Measurements from ENCODE around the gene SEMA3F. TPM values are rescaled to one million over a fixed set of nuclear protein-coding genes. Genes with fewer than 3 reads are reported as not detected.

SEMA3F gene
- polyA plus RNA-seq (ENCODE audit: insufficient read length in 4 of 4) = 10 to 100 TPM; 75.1 to 81.1 (median 78.5) TPM

DNA sequence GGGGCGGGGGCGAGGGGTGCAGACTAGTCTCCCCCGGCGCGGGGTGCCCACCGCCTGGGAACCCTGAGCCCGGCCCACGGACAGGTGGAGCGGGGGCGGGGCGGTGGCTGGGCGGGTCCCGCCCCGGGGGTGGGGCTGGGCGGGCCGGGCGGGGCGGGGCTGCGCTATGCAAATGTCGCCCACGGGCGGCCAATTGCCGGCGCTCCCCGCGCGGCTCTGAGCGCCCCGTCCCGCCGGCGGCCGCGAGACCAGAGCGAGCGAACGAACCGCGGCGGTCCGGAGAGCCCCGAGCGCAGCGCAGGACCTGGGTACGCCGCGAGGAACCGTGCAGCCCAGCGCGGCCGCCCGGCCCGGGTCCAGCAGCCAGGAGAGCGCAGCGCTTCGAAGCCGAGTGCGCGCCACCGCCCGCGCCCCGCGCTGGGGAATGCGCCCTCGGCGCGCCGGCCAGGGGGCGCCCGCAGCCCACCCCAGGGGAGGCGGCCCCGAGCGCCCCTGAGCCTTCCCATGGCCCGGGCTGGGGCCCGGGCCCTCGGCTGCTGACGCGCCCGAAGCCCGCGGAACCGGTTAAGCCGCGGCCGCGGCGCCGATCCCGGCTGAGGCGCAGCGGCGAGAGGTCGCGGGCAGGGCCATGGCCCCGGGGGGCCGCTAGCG, at the start of gene SEMA3F:
Gene SEMA3F, plus strand, starts transcription at position 485 of the 651 bp plus-strand sequence. CDS start 4,299 bp downstream, outside the sequence.
- DNase-seq (ENCODE audit: low read depth in 4 of 4, low spot score in 3 of 4) = no peak

GRCh38 chr3:50111757-50112156, 43.4 kb upstream of the SEMA3F start:
- no peak for DNase-seq (ENCODE audit: low read depth in 4 of 4, low spot score in 3 of 4)

DNA sequence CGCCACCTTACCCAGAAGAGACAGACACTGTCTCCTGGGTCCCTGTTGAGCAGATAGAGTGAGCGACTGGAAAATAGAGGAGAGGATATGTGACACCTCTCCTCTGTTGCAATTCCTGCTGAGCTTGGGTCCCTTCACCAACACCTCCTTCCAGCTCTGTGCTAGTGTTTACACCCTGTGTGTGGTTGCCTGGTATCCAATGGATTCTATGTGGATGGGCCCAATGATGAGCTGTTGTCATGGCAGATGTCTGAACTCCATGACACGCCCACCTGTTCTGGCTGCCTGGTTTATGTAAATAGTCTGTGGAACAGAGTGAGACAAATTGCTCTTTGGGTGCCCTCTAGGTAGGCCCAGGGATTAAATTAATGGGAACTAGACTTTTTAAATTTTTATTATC, 42.7 kb upstream of the SEMA3F start:
- no peak for DNase-seq (ENCODE audit: low read depth in 4 of 4, low spot score in 3 of 4)

- DNase-seq (ENCODE audit: low read depth in 4 of 4, low spot score in 3 of 4) = no peak
Observed at GRCh38 chr3:50117120-50117519, 38.0 kb upstream of the SEMA3F start.

- no peak for DNase-seq (ENCODE audit: low read depth in 4 of 4, low spot score in 3 of 4)
Observed at GRCh38 chr3:50118237-50118636, 36.9 kb upstream of the SEMA3F start.

DNA sequence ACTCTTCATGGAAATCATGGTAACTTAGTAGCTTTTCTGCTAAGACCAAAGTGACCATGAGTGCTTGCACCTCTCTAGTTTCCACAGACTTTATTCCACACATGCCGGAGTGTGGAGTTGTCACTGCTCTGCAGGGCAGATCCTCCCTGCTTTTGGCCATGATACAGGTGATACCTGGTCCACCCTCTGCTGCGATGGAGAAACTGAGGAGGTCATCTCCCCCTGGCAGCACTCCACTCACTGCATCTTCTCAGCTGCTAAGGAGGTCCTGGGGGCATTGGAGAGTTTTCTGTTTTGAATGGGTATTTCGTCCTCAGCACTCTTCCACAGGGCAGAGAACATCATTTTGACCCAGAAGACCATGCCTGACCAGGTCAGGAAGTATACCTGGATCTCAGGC, 35.3 kb upstream of the SEMA3F start:
- no peak for DNase-seq (ENCODE audit: low read depth in 4 of 4, low spot score in 3 of 4)

GRCh38 chr3:50120364-50121071, 34.6 kb upstream of the SEMA3F start:
- no peak for DNase-seq (ENCODE audit: low read depth in 4 of 4, low spot score in 3 of 4)

DNA sequence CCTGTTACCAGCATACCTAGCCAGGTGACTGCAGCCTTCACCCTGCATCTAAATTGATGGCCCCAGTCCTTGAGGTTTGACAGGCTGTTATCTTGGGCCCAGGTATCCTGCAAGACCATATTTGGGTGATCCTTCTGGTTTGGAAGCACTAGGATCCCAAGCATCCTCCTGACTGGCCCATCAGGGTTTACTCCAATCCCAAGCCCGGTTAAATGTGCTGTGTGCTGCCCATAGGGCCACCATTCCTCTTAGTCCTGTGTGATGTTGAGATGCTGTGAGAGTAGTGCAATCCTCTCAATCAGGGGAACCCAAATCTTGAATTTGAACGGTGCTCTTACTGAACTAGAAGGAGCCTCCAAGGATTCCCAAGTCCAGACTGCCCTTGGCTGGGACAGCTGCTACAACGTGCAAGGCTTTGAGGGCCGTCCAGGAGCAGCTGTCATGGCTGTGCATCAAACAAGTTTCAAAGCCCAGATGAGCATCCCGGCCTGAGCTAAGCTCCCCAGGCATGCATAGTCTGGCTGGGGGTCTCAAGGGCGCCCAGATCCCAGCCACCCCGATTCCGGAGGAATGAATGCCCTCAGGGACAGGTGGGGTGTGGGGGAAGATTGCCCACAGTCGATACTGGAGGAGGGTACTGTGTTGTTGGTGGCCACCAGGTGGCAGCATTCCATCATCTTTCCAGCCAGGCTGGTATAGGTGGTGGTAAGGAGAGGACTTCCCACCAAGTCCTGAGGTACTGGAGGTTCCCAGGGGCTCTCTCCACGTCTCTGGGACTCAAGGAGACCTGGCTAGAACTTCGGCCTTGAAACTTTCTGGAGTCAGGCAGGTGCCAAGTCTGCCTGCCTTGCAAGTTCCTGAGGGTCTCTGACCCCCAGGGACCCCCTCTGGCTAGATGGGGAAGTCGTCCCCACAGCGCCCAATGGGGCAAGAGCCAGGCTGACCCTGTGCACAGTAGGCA, 33.8 kb upstream of the SEMA3F start:
- peak; percentile 63 to 73 (median 68) for DNase-seq (ENCODE audit: low read depth in 4 of 4, low spot score in 3 of 4)

- DNase-seq (ENCODE audit: low read depth in 4 of 4, low spot score in 3 of 4) = no peak
Observed at GRCh38 chr3:50122071-50122470, 33.1 kb upstream of the SEMA3F start.

- no peak for DNase-seq (ENCODE audit: low read depth in 4 of 4, low spot score in 3 of 4)
Observed at GRCh38 chr3:50122661-50123391, 32.3 kb upstream of the SEMA3F start.

DNA sequence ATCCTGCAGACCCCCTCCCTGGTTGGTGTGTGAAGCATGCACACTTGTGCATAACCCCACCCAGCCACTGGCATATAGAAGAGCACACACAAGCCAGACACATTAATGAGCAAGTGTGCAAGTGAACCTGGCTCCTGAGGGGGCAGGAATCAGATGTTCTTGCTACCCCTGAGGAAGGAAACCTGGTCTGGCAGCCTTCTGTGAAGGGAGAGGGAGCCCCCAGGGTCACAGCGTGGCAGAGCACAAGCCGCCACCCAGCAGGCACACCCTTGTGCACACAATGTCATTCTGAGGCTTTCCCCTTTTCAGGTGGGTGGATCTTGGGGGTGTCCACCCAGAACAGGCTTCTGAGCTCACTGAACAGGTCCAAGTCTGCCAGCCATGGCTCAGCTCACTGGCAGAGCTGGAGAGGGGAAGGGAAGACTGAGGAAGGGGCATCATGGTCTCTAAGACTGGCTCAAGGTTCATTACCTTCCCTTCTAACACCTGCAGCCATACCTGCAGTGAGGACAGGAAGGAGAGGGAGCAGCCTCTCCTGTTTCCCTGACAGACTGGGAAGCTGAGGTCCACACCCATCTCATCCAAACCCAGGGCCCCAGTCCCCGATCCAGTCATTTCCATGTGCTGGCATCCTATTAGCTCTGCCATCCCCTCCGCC, 31.6 kb upstream of the SEMA3F start:
- no peak for DNase-seq (ENCODE audit: low read depth in 4 of 4, low spot score in 3 of 4)

DNA sequence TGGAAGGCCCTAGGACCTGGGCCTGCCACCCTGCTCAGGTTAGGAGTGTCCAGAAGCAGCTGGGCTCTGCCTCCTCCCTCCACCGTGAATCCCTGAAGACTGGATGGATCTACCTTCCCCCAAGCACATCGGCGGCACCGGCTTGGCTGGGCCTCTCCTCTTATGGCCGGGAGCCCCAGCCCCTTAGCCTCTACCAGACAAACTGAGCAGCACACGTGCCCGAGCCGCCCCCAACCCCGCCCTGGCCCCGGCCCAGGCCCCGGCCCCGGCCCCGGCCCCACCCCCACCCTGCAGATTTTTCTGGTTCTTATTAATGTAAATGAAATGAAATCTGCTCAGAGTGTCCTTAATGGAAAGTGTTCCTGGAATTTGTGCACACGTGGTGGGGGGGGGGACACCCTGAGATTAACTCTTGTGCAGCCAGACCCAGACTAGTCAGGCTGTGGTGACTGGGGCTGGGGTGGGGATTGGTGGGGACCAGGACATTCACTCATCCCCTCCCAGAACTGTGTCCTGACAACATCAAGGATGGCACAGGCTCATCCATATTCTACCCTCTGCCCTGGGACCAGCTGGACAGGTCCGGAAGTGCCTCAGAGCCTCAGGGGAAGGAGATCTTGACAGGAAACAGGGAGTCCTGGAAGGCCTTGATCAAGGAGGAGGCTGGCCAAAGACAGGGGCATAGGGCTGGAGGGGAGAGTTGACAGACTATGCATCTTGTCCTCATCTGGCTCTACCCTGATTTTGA, 30.9 kb upstream of the SEMA3F start:
- DNase-seq (ENCODE audit: low read depth in 4 of 4, low spot score in 3 of 4) = no peak

GRCh38 chr3:50124800-50125178, 30.3 kb upstream of the SEMA3F start:
- DNase-seq (ENCODE audit: low read depth in 4 of 4, low spot score in 3 of 4) = no peak

DNA sequence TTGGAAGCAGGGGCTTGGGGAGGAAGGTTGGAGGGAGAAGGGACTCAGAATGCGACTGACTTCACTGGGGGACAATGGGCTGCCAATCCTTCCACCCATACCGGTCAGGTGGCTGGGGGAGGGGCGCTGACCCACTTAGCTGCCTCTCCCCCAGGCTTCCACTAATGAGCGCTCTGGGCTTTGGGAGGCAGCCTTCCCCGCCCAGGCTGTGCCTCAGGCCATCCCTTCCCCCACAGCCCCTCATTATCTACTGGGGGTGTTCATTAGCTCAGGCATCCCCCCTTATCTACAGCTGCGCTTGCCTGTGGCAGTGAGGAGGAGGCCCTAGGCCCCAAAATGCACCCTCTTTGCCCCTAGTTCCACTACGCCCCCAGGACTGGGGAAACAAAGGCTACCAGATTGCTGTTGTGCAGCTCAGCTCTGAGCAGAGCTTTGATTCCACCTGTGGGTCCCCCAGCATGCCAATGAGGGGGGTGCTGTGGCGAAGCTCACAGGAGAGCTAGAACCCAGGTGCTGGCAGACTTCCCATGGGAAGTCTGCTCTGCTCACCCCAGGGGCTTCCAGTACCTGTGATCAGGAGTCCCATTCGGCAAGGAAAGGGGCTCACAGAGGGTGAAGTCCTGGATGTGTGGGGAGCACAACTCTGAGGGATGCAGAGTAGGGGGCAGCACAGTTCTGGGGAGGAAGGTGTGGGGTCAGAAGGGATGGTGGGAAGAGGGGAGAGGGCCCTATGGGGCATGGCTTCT, 29.4 kb upstream of the SEMA3F start:
- no peak for DNase-seq (ENCODE audit: low read depth in 4 of 4, low spot score in 3 of 4)

GRCh38 chr3:50126287-50127211, 28.6 kb upstream of the SEMA3F start:
- peak in 2 of 4 donors; percentile 69 to 77 for DNase-seq (ENCODE audit: low read depth in 4 of 4, low spot score in 3 of 4)

GRCh38 chr3:50127251-50127691, 27.9 kb upstream of the SEMA3F start:
- no peak for DNase-seq (ENCODE audit: low read depth in 4 of 4, low spot score in 3 of 4)

- no peak for DNase-seq (ENCODE audit: low read depth in 4 of 4, low spot score in 3 of 4)
Observed at GRCh38 chr3:50128001-50128400, 27.1 kb upstream of the SEMA3F start.
